PC-9 (cell line): Measurements from ENCODE around the gene RDH13. TPM values are rescaled to one million over a fixed set of nuclear protein-coding genes. Genes with fewer than 3 reads are reported as not detected.

Experiments used
- BruUV-seq: library from RNA; stranded (reverse); fragments of 400-500 nt; replicated peaks from 2 replicates; lab custom pipeline; 2021; lab: Mats Ljungman, UMichigan
- CTCF ChIA-PET: fragments of 300-600 bp; sonication (Branson Sonifier 250); formaldehyde crosslinking; loops from one replicate; lab custom pipeline; 2022; ENCODE audit warnings: antibody characterized with exemption; lab: Charles Lee
- POLR2A ChIA-PET: fragments of 300-600 bp; sonication (Branson Sonifier 250); formaldehyde crosslinking; loops from one replicate; lab custom pipeline; 2022; ENCODE audit warnings: antibody characterized with exemption; ENCODE audit not compliant: unreplicated experiment; lab: Charles Lee
- DNase-seq, 2 experiments: peaks; one replicate each; pipeline versions ENCODE4 v3.0.0 to v3.0.0-alpha.2; 2015 to 2022; ENCODE audit warnings: mixed read lengths in 1 of 2
- H2AFZ ChIP-seq: fragments of 200-600 bp; sonication (generic); 2 replicates; pipeline ENCODE4 v1.8.1; 2017; ENCODE audit warnings: antibody characterized with exemption
- H3F3A ChIP-seq: fragments of 200-600 bp; sonication (generic); 2 replicates; pipeline ENCODE4 v1.8.1; 2017; ENCODE audit warnings: antibody characterized with exemption, mild to moderate bottlenecking, low read depth; ENCODE audit not compliant: insufficient read depth
- H3K27ac ChIP-seq: fragments of 200-600 bp; sonication (generic); 2 replicates; pipeline ENCODE4 v1.6.1; 2016; ENCODE audit warnings: mixed run types
- H3K27me3 ChIP-seq: fragments of 200-600 bp; sonication (generic); 2 replicates; pipeline ENCODE4 v1.6.1; 2016; ENCODE audit warnings: low read depth, mixed run types; ENCODE audit not compliant: insufficient read depth
- H3K36me3 ChIP-seq: fragments of 200-600 bp; sonication (generic); 2 replicates; pipeline ENCODE4 v1.6.1; 2016; ENCODE audit warnings: low read depth, mixed run types
- H3K4me1 ChIP-seq: fragments of 200-600 bp; sonication (generic); replicated peaks from 2 replicates; pipeline ENCODE4 v1.6.1; 2016; ENCODE audit warnings: mixed run types; ENCODE audit not compliant: insufficient read depth
- H3K4me2 ChIP-seq: fragments of 200-600 bp; sonication (generic); 2 replicates; pipeline ENCODE4 v1.6.1; 2017; ENCODE audit warnings: mixed run types
- H3K4me3 ChIP-seq: fragments of 200-600 bp; sonication (generic); 2 replicates; pipeline ENCODE4 v1.6.1; 2016; ENCODE audit warnings: mixed run types
- H3K79me2 ChIP-seq: fragments of 200-600 bp; sonication (generic); 2 replicates; pipeline ENCODE4 v1.6.1; 2017; ENCODE audit warnings: low read depth, mixed run types
- H3K9me2 ChIP-seq: fragments of 200-600 bp; sonication (generic); 2 replicates; pipeline ENCODE4 v1.8.1; 2017; ENCODE audit warnings: mild to moderate bottlenecking; ENCODE audit not compliant: insufficient read depth
- H3K9me3 ChIP-seq: fragments of 200-600 bp; sonication (generic); 2 replicates; pipeline ENCODE4 v1.8.1; 2016; ENCODE audit warnings: low read depth; ENCODE audit not compliant: insufficient read depth
- H4K20me1 ChIP-seq: fragments of 200-600 bp; sonication (generic); 2 replicates; pipeline ENCODE4 v1.8.1; 2017; ENCODE audit not compliant: insufficient read depth
- EZH2 ChIP-seq: fragments of 200-600 bp; sonication (generic); IDR thresholded peaks from 2 replicates; pipeline ENCODE4 v1.8.0; 2017; ENCODE audit warnings: antibody characterized with exemption, low read depth
- intact Hi-C: fragments of 100-400 bp; cut with micrococcal nuclease; formaldehyde crosslinking; loops from one replicate; pipeline ENCODE4 v1.10.0; 2022; ENCODE audit not compliant: unreplicated experiment
- total RNA-seq: library from RNA; stranded (reverse); gene quantifications from 2 replicates; pipeline ENCODE4 v1.2.3, GENCODE V29; 2021
- TF ChIP-seq, protein P1 (sequence below): fragments of 200-600 bp; sonication (generic); conservative IDR thresholded peaks from 2 replicates; pipeline ENCODE4 v1.6.1; 2017; ENCODE audit warnings: mixed run types, antibody characterized with exemption, mild to moderate bottlenecking, moderate library complexity

RDH13 gene
- total RNA-seq, 1 experiment from 2014 or later = 39.8 TPM

DNA sequence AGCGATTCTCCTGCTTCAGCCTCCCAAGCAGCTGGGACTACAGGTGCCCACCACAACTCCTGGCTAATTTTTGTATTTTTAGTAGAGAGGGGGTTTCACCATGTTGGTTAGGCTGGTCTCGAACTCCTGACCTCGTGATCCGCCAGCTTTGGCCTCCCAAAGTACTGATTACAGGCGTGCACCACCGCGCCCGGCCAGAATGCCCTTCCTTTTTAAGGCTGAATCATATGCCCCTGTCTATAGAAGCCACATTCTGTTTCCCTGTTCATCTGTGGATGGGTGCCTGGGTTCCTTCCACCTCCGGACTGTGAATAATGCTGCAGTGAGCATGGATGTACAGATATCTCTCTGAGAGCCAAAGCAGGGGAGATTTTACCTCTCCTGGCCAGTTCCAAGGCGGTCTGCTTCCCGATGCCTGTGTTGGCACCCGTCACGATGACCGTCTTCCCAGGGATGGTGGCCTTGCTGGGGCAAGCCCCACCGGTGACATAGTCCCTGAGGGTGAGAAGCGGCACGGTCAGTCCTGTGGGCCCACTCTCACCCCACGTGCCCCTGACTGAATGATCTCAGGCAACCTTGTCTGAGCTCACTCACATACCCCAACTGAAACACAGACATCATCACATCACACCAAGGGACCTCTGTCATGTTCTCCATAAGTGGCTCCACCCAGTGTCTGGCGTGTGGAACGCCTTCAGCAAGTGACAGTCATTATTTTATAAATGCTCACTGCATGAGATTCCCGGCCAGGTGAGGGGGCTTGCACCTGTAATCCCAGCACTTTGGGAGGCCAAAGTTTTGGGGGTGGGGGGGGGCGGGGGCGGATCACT, 4.0 kb downstream of the RDH13 start:
- POLR2A ChIA-PET = interaction anchor here (0.7 kb wide), 1 partner anchor 554 kb away, joined by 4 read pairs; no protein-coding TSS in a partner anchor
- Histone ChIP-seq H3K4me2 (no peak overlapping the region), H3K27ac (no peak overlapping the region), H3K27me3 (no peaks in the 10 kb centered on the region), H3F3A (peaks cover 25% of the 10 kb centered on the region; the same call in 1 of the 2 replicates), H3K36me3 (peaks cover 34% of the 10 kb centered on the region), H3K79me2 (peaks cover 40% of the 10 kb centered on the region), H3K9me3 (no peaks in the 10 kb centered on the region), H3K4me3 (no peak overlapping the region), H3K4me1 (peaks cover 16% of the 10 kb centered on the region), H3K9me2 (no peaks in the 10 kb centered on the region), H4K20me1 (peaks cover 22% of the 10 kb centered on the region), H2AFZ (no peak overlapping the region)
- intact Hi-C loops = no loop called here
- no TSS peak for BruUV-seq
- DNase-seq = no peak
- CTCF ChIA-PET = no interaction called here
- TF ChIP-seq, protein P1, sequence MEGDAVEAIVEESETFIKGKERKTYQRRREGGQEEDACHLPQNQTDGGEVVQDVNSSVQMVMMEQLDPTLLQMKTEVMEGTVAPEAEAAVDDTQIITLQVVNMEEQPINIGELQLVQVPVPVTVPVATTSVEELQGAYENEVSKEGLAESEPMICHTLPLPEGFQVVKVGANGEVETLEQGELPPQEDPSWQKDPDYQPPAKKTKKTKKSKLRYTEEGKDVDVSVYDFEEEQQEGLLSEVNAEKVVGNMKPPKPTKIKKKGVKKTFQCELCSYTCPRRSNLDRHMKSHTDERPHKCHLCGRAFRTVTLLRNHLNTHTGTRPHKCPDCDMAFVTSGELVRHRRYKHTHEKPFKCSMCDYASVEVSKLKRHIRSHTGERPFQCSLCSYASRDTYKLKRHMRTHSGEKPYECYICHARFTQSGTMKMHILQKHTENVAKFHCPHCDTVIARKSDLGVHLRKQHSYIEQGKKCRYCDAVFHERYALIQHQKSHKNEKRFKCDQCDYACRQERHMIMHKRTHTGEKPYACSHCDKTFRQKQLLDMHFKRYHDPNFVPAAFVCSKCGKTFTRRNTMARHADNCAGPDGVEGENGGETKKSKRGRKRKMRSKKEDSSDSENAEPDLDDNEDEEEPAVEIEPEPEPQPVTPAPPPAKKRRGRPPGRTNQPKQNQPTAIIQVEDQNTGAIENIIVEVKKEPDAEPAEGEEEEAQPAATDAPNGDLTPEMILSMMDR = 0 out of 2 replicates have a peak, but pooled peaks have one; percentile 12
- no peak for TF ChIP-seq EZH2

DNA sequence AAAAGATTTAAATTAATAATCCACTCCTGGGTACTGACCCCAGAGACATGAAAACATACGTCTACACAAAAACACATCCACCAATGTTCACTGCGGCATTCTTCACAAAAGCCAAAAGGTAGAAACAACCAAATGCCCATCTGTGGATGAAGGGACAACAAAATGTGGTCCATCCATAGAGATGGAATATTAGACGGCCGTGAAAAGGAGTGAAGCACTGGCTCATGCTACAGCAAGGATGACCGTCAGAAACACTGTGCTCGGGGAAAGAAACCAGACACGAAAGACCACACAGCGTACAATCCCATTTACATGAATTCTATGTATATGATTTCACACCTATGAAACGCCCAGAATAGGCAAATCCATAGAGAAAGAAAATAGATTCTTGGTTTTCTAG, 6.1 kb downstream of the RDH13 start:
- H3F3A ChIP-seq = peaks cover 21% of the 10 kb centered on the region; the same call in 1 of the 2 replicates
- H4K20me1 ChIP-seq = peaks cover 35% of the 10 kb centered on the region
- H3K4me2 ChIP-seq = no peak overlapping the region
- no TSS peak for BruUV-seq
- CTCF ChIA-PET = no interaction called here
- POLR2A ChIA-PET = no interaction called here
- intact Hi-C loops = no loop called here
- no peaks in the 10 kb centered on the region for H3K27me3 ChIP-seq
- DNase-seq = no peak
- H3K79me2 ChIP-seq = peaks cover 29% of the 10 kb centered on the region
- no peak overlapping the region for H3K4me3 ChIP-seq
- peaks cover 13% of the 10 kb centered on the region for H3K4me1 ChIP-seq
- no peak for TF ChIP-seq EZH2
- TF ChIP-seq, protein P1 = no peak
- H3K9me3 ChIP-seq = no peaks in the 10 kb centered on the region
- no peak overlapping the region for H2AFZ ChIP-seq
- H3K27ac ChIP-seq = no peak overlapping the region
- H3K9me2 ChIP-seq = no peaks in the 10 kb centered on the region
- H3K36me3 ChIP-seq = peaks cover 39% of the 10 kb centered on the region

DNA sequence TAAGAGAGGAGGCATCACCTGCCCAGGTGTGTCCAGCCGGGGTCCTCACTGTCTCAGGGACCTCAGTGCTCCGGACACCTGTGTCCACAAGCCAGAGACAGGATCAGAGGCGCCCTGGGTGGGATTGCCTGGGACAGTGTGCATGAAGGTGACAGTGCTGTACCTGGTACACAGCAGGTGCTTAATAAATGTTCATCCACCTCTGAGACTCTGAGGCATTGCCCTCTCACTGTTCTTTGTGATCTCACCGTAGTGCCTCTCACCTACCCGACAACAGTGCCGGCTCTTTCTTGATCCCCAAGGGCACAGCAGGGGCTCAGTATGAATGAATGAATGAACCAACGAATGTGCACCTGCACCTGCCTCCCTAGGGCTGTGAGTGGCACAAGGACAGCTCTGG, 9.2 kb downstream of the RDH13 start:
- Histone ChIP-seq H3K9me2 (no peaks in the 10 kb centered on the region), H2AFZ (no peak overlapping the region), H3K27ac (no peak overlapping the region), H3K27me3 (no peaks in the 10 kb centered on the region), H3K79me2 (peaks cover 4% of the 10 kb centered on the region; the same call in 1 of the 2 replicates), H3K4me2 (no peak overlapping the region), H3K9me3 (no peaks in the 10 kb centered on the region), H3F3A (peaks cover 21% of the 10 kb centered on the region; the same call in 1 of the 2 replicates), H3K4me3 (no peak overlapping the region), H4K20me1 (peaks cover 46% of the 10 kb centered on the region), H3K36me3 (peaks cover 39% of the 10 kb centered on the region), H3K4me1 (no peaks in the 10 kb centered on the region)
- DNase-seq = no peak
- TF ChIP-seq EZH2 = no peak
- TF ChIP-seq, protein P1 = no peak
- BruUV-seq = no TSS peak
- intact Hi-C loops = no loop called here
- POLR2A ChIA-PET = no interaction called here
- CTCF ChIA-PET = no interaction called here
